Fibroblast of skin of right quadriceps (primary cell): ENCODE data around the gene GAN.
"Not testable (repeated sequence)": the region's sequence is repeated elsewhere in the genome, so short reads cannot be mapped to it uniquely, and the experiment has no call there.

Source experiments
- DNase-seq: peaks from one replicate; pipeline ENCODE4 v3.0.0-alpha.2; 2013

GAN gene

DNA sequence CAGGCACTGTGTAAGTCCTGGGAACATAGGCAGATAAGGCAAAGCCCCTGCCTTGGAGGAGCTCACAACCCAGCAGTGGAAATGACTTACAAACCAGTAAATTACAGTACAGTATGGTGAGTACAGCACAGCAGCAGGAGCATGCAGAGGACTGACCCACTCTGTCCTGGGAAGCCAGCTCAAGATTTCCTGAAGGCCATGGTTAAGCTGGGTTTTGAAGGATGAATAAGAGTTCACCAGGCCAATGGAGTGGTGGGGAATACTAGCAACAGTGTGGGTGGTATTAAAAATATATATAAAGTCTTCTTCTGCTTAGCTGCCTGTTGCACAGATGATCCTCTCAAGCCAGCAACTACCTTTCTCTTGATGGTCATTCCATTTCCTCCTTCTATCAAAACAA lies 3.0 kb upstream of the GAN start:
- no peak for DNase-seq

DNA sequence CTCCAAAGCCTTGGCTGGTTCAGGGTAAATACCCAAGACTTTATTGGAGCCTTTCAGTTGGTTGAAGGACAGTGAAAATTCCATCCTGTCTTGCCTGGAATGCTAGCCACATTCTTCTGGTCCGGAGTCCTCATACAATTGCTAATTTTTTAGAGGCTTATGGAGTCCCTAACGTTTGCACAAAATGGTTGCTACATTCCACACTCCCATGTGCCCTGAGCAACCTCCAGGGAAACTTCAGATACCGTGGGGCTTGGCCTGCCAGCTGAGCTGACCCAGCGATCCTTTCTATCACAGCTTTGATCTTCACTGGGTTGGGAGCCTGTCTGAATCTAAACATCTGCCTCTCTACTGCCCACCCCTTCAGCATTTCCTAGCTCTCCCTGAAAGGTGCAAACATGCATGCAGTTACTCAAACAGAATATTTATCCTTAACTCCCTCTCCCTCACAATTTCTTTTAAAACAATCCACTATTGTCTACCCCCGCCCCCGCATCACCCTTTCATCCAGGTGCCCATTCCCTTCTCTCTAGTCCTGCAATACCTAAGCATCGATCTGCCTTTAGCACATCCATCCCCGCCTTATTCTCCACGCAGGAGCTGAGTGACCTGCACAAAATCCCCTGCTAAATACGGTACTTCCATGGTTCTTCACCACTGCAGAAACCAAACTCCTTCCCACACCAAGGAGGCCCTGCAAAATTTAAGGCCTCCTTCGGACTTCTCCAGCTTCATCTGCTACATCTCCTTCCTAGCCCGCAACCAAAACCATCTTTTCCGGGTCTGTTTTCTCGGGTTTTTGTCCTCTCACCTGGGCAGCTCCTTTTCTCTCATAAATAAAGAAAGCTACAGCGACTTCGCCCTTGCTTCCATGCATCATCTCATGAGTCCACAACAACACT lies 810 bp upstream of the GAN start:
- DNase-seq = peak; percentile 13

DNA sequence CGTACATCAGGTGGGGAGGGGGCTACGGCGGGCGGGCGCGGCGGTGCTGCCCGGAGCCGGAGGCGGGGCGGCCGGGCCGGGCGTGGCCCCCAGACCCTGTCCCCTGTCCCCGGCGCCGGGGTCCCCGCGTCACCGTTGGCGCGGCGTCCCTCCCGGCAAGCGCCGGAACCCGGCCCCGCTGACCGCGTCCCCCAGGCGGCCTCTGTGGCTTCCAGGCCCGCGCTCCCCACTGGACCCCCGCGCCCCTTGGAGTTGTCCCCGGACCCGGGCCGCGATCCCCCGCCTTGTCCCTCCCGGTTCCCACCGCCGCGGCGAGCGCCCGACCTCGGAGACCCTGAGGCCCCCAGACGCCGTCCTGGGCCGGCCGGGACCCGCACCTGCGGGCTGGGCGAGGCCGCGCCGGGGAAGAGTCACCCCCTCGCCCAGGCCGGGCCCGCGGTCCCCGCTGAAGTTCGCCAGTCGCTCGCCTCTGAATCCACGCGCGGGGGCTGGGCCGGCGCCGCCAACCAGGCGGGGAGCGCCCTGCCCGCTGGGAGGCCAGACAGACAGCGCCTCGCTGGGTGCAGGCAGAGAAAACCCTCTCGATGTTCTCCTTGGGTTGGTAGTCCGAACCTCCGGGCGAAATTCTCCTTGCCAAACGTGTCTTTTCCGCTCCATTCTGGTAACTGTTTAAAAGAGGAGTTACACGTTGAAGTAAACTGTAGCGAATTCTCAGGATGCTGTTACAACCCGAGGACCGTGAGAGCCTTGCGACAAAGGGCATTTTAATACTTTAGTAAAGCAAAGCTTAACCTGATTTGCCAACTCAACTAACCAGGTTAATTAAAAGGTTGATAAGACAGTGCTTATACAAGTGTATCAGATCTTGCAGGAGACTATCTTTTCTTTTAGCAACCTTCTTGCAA lies 761 bp downstream of the GAN start:
- DNase-seq = peak; percentile 28

DNA sequence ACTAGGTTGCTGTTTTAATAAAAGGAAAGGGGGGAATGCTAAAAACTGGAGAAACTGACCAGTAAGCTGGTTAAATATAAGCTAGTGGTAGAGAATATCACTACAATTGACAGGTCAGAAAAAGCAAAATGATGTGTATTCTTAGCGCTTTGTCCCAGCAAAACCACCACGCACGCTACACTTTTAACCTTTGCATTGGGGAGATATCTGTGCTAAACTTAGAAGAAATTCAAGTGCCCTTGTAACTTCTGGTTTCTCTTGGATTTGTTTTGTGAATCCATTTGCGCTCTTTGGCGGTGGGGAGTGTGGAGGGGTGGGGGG lies 1.4 kb downstream of the GAN start:
- DNase-seq = no peak

DNA sequence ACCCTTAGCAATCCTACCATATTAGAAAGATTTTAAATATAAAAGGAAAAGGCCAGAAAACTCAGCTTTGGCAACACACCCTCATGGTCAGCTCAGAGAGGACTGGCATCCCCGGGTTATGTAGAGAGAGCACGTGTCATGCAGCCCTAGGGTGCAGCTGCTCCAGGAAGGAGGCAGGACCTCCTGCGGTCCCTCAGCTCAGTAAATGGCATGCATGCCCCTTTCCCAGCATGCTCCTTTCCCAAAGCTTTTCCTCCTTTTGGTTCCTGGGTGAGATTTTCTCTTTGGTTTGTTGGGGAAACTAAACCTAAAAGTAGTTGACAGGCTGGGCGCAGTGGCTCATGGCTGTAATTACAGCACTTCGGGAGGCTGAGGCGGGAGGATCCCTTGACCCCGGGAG lies 3.9 kb downstream of the GAN start:
- no peak for DNase-seq

DNA sequence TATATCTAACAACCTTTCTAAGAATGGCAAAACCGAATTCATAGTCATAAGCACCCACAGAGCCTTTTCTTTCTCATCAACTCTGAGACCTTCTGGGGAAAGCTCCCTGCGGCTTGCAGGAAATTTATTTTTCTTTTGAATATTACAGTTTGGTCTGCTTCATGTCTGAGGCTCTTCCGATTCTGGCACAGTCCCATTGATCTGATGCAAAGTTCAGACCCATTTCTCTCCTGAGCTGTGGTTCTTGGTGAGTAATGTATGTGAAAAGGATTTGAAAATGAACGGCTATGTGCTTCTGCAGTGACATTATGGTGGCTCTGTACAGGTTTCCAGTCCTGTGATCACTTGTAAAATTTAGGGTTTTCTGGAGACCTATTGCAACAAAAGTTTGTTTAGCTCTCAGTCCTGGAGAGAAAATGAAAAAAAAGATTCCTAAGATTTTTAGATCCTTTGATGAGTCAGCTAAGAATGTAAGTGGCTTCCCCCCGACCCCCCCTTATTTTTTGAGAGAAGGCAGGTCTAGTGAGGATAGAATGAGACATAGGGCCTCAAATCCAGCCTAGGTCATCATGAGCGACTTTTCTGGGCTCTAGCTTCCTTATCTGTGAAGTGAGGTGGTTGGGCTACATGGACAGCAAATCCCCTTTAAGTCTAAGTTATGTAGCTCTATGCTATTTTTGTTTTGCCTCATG lies 4.6 kb downstream of the GAN start:
- DNase-seq = peak; percentile 81

DNA sequence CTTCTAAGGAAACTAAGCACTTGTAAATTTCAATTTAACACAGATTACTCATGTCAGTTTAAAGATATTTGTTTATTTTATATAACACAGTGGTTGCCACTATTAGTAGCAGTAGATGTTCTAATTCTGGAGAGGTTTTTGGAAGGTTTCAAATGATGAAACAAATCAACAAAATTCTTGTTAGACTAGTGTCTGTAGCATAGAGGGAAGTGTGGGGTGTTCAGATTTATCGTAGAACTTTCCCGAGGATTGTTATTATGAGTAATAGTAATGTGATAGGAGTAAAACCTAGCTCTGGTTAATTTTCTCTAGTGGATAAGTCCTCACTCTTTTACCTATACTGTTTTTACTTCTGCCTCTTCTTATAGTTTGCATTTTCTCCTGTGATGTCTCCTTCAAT lies 6.3 kb downstream of the GAN start:
- no peak for DNase-seq

DNA sequence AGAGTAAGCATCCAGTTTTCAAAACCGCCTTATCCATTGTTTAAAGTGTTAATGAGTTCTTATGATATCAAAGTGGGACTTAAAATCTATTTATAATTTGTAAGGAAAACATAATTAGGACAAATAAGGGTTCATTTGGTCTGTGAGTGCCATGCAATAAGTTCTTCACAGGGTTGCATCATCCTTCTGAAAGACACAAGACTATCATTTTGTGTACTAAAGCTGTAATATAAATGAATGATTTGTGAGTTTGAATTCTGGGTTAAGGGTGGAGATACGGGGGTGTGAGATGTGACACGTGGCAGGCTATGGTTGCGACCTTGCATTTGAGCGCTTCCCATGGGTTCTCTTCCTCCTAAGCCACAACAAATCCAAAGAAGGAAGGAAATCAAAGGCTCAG lies 6.8 kb downstream of the GAN start:
- DNase-seq = no peak

DNA sequence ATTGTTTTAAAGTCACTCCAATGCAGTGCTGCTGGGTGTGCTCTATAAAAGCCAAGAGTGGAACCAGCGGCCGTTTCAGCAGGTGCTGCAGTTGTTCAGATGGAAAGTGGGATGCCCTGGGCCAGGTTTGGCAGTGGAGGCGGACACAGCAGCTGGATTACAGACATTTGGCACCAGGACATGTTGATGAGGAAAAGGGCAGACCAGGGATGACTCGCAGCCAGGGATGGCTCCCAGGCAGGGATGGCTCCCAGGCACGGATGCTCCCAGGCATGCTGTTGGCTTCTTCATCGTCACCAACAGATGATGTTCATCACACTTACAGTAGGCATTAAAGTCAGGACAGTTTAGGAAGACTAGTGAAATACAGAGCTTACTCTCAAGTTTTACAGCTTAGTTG lies 10.0 kb downstream of the GAN start:
- DNase-seq = no peak

DNA sequence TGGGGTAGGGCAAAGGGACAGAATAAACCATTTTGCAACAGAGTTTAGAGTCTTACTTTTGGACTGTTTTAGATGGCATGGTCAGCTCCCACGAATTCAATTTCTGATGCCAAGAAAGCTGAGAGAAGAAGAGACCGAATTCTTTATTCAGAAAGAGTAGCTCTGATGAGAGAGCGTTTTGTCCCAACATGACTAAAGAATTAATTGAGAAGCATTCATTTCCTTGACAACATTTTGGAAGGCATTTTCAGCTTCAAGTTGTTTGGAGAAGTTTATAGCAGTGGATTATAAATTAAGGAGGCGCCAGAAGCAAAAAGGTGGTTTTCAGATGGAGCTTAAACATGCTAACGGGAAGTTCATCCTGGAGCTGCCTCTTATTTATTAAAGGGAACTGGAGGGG lies 12.2 kb downstream of the GAN start:
- DNase-seq = no peak

DNA sequence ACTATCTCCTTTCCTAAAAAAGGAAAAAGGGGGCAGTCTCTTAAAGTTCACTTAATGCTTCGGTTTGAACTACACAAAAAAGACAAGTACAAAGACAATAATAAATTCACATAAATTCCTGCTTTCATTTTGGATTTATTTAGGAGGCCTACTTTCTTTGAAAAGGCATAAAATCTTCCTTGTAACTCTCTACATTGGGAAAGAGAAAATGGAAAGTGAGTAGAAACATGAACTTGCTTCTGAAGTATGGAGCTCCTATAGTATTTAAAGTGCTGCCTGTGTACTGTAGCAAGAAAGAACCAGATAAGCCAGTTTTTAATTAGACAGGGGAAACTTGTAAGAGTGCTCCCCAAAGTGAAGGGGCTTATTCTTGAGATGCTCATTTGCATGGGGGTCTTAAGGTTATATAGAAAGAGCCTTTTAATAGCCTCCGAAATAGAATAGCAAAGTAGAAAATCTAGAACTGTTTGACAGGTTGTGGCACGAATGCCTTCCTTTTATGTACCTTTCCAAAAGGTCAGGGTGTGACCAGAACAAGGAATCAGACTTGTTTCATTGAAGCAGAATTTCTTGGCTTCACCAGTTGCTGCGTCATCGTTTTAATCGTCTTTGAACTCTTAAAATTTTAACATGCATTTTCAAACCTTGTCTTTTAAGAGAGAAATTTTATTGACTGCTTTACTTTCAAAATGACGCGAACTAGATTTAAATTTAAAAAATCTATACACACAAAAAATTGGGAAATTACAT lies 12.9 kb downstream of the GAN start:
- no peak for DNase-seq

DNA sequence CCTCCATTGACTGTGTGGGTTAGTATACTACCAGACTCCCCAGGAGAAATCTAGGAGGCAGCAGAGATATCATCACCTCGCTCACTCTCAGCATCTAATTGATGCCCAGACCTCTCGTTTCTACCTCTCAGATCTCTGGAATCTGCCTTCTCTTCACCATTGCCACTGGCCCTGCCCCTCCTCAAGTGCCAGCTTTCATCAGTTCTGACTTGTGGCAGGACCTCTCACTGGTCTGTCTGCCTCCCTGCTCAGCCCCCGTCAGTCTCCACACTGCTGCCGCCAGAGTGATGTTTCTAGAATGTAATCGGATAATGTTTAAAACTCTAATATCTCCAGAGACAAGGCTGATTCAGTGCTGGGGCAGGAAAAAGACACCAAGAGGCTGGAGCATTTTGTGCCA lies 15.2 kb downstream of the GAN start:
- DNase-seq = no peak

DNA sequence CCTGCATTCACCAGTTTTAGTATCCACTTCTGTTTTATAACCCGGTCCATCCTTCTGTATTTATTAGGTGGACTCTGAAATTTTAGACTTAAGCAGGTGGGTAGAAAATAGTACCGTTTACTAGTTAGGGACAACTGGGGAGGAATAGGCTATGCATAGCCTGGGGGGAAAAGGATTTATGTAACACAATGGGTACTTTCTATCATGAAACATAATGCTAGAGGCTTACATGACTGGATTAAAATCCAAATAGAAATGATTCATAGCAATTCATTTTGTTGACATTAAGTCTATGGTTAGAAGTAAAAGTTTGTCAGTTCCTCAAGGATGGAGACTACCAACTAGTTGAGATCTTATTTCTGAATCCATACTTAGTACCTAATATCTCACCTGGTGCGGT lies 18.6 kb downstream of the GAN start:
- no peak for DNase-seq

DNA sequence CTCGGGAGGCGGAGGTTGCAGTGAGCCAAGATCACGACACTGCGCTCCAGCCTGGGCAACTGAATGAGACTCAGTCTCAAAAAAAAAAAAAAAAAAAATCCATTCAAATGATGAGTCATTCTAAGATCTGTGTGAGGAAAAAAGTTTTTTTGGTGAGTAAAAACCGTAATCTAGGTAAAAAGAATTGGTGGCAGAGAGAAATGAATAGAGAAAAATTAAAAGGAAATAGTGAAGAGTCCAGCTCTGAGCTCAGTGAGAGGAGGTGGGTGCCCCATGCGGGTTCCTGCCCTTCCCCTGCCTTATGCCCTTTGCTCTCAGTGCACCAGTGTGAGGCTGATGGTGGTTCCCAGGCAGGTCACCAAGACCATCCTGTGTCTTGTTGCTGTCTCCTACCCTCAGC lies 20.9 kb downstream of the GAN start:
- no peak for DNase-seq

DNA sequence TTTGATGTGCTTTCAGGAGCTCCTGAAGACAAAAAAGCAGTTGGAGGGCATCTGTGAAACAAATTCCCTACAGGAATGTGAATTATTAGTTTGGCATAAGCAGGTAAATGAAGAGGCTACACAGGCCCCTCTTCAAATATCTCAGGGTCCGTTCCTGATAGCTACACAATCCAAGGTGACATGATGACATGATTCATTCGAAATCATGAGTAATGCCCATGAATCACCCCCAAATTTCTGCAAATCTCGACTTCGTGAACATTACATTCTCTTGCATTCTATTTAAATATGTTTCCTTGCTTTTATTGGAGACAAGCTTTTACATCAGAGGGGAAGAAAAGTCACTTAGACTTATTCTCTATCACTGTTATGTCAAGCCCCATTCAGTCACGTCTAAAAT lies 22.3 kb downstream of the GAN start:
- DNase-seq = no peak

DNA sequence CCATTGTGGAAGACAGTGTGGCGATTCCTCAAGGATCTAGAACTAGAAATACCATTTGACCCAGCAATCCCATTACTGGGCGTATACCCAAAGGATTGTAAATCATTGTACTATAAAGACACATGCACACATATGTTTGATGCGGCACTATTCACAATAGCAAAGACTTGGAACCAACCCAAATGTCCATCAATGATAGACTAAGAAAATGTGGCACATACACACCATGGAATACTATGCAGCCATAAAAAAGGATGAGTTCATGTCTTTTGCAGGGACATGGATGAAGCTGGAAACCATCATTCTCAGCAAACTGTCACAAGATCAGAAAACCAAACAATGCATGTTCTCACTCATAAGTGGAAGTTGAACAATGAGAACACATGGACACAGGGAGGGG lies 30.4 kb downstream of the GAN start:
- not testable (repeated sequence) for DNase-seq

DNA sequence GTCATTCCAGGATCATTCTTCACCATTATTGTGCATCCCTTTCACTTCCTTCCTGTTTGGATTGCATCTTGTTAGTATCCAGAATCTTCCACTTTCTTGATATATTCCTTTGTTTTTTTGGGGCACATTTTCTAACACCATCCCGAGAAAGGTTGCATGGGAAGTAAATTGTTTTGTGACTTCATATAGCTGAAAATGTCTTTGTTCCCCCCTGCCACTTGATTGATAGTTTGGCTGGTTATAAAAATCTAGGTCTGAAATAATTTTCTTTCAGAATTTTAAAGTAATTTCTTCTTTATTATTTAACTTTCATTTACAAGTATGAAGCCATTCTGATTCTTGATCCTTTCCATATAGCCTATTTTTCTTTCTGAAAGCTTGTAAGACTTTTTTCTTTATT lies 32.7 kb downstream of the GAN start:
- DNase-seq = no peak

DNA sequence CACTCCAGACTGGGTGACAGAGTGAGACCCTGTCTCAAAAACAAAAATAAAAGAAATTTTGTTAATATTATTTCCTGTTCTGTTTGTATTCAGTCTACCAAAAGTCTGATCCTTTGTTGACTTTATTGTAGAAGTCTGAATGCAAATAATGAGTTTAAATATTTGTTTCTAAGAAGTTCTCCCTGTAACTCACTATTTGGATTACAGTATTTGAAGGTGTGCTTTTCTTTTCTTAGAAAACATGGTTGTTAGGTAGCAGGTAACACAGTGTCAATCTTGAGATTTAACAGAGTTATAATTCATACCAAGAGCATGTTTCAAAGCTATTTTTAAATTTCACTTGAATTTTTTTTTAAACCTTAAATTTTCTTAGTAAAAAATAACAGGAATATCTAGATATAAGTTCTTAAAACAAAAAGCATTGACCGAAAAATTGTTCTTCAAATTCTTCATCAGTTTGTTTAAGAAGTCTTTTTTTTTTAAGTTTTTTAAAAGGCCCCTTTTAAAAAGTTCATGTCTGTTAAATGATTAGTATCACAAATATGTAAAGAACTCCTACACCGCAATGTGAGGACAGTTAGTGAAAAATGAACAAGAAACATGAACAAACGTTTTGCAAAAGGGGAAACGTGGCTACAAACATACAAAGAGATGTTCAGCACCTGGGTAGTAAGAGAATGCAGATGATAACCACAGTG lies 35.0 kb downstream of the GAN start:
- DNase-seq = no peak

DNA sequence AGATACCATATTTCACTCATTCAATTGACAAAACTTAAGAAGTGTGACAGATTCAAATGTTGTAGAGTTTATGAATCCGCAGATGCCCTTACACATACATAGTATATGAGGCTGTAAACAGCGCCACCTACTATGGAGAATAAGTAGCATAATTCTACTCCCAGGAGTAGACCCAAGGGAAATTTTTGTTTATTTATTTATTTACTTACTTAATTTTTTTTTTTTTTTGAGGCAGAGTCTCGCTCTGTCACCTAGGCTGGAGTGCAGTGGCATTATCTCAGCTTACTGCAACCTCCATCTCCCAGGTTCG lies 35.5 kb downstream of the GAN start:
- no peak for DNase-seq

DNA sequence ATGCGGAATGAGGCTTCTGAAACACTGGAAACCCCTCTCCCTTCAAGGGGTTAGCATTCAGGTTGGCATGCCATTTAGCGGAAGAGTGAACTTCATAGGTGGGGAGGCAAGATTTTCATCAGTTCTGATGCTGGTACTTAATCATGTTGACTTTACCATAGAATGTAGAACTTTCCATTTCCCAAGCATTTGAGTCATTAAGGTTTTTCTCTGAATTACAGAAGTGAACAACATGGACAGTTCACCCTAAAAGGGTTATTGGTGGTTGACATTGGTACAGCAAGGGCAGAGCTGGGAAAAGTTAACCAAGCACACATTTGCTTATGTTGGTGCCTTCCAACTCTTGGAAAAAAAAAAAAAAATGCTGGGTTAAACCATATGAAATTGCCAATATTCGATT lies 39.1 kb downstream of the GAN start:
- no peak for DNase-seq

DNA sequence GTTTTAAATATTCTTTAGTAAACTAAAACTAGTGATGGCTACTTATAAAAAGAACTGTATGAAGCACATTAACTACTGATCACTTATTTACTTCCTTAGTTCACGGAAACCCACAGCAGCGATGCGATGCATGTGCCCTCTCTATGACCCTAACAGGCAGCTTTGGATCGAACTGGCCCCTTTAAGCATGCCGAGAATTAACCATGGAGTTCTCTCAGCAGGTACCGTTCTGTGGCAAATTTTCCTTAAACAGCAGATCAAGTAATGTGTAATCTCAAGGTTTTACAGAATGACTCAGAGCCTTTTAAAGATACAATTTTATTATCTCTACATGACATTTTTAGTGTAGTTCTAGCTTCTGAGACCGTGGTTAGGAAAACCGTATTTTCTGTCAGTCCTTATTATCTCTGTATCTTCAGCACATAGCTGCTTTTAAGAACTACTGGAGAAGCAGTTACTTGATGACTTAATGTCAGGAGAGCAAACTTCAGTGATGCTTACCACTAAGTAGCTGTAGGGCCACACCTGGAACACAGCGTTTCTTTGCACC lies 43.0 kb downstream of the GAN start:
- DNase-seq = peak; percentile 3

DNA sequence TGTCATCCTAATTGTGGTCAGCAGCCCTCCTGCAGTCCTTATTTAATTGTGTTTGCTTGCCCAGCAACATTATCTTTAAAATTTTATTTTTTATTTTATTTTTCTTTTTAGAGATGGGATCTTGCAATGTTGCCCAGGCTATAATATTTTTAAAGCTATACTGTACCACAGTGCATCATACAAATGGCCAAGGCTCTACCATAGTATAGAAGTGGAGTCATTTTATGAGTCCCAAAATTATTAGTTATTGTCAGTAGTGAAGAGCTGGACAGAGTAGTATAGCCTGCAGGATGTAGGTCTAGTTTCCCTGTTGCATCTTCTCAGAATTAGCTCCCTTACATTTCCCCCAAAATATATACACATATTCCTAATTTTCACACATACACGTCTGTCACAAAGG lies 44.1 kb downstream of the GAN start:
- no peak for DNase-seq
